Measurements from ENCODE around the gene METTL4.

- TF ChIP-seq CTCF (conservative IDR thresholded peaks at IDR 0.05): no peak
- TF ChIP-seq EZH2 (IDR thresholded peaks at IDR 0.05; ENCODE audit: low read depth): no peak
Observed at GRCh38 chr18:2536493-2536892, 34.8 kb downstream of the METTL4 start.

Data from PC-9 (cell line).